OCI-M2 (cell line): ENCODE measurements around the gene DMRTC2.
"Not testable (repeated sequence)": the region's sequence is repeated elsewhere in the genome, so short reads cannot be mapped to it uniquely, and the experiment has no call there.

Source experiments
- DNase-seq: peaks from one replicate; lab custom pipeline; 2025; ENCODE audit not compliant: unreplicated experiment; lab: John Stamatoyannopoulos, UW

DMRTC2 gene

DNA sequence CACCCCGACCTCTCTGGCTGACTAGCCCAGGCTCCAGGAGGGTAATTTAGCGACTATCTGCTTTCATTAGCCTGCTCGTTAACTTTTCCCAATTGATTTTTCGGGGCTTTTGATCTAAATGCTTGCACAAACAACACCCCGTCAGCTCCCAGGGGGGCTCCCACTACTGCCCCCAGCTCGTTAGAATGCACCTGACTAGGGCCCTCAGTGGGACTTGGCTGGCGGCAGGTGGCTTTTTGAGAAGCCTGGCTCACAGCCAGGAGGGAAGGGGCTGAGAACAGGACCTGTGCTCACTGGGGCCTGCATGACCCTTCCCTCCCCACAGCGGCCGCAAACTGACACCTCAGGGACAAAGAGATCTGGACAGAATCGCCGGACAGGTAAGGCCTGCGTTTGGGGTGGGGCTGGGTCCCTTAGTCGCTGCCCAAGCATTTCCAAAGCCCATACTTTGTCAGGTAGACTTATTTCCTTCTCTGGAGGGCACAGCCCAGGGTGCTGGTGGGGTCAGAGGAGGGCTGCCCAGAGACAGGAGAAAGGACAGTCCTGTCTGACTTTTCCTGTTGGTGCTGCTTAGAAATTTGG lies 24.6 kb downstream of the DMRTC2 start:
- DNase-seq: no peak

DNA sequence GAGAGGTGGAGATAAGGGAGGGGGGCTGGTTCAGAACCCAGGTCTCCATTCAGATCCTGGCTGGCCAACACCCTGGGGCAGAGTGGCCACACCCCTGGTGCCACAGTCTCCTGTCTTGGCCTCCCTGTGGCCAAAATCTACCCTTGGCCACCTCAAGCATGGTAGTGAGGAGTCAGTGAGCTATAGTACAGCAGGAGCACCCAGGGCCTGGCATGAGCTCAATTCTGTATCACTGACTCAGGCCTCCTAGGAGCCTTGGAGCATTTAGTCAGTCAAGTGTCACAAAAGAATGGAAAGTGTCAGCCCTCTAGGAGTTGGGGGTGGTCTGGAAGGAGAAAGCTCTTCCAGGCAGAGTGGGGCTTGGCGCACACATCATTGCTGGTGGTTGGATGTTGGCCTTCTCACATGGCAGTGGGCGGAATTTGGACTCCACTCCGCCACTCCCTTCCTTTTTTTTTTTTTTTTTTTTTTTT lies 25.6 kb downstream of the DMRTC2 start:
- no peak for DNase-seq

DNA sequence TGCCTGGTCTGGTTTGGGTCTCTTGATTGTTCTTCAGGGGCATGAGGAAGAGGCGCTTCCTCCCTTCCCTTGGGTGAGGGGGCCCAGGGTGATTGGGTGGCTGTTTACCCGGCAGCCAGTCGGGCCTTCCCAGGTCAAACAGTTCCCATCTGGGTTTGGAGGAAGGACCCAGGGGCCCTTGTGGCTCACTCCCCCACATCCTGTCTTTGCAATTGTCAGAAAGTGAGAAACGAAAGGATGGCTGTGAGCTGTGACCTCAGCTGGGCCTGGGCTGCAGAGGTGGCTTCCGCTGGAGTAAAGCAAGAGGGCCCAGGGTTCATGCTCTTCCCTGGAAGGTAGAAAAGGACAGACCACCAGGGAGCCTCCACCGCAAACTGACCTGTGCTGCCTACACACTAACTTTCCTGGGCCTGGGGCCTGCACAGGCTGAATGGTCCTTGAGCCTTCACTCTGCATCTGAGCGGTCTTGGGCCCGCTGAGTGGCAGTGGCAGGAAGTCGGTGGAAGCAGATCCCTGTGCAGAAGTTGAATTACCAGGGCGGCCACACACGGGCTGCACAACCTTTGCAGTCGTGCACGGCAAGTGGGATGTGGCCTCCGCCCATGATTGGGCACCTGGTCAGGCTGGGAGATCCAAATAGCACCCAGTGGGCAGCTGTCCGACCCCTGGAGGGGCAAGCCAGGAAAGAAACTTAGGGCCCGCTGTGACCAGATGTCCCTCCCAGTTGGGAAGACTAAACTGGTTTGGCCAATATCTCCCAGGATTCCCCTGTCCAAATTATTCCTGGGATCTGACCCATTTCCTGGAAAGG lies 26.9 kb downstream of the DMRTC2 start:
- no peak for DNase-seq

DNA sequence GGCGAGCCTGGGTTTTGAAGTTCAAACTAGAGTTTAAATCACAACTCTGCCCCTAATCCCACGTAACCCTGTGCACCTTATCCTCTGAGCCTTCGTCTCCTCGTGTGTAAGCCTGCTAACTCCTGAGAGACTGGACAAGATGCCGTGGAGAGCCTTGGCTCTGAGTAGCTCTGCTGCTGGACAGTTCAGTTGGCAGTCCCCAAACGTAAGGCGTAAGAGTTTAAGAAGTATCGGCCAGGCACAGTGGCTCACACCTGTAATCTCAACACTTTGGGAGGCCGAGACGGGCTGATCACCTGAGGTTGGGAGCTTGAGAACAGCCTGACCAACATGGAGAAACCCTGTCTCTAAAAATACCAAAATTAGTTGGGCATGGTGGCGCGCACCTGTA lies 27.5 kb downstream of the DMRTC2 start:
- no peak for DNase-seq

DNA sequence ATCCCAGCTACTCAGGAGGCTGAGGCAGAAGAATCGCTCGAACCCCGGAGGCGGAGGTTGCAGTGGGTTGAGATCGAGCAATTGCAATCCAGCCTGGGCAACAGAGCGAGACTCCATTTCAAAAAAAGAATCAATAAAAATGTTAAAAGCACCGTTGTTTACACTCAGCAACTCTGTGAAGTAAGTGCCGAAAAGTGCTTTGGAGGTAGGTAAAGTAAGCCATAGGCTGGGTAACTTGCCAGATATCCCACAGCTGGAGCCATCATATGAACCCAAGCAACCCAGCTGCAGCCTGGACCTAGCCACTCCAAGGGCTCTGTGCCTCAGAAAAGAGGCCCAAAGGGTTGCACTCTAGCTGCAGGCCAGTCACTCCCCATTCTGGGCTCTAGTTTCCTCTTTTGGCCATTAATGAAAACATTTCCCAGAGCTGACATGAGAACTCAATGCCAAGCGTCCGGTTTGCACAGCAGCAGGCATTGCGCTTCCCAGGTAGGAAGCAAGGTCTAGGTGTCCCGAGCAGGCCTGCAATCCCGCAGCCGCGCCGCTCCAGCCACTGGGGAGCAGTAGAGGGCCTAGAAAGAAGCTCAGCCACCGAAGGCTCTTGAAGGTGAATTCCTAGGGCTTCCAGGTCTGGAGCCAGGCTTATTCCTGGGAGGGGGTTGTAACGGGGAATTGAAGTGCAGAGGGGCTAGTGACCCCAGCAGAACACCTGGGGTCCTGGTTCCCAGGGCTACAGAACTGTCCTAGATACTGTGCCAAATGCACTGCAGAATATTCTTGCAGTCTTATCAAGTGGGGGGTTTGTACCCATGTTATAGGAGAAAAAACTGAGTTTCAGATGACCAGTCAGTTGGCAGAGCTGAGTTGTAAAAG lies 28.2 kb downstream of the DMRTC2 start:
- peak; percentile 64 for DNase-seq

DNA sequence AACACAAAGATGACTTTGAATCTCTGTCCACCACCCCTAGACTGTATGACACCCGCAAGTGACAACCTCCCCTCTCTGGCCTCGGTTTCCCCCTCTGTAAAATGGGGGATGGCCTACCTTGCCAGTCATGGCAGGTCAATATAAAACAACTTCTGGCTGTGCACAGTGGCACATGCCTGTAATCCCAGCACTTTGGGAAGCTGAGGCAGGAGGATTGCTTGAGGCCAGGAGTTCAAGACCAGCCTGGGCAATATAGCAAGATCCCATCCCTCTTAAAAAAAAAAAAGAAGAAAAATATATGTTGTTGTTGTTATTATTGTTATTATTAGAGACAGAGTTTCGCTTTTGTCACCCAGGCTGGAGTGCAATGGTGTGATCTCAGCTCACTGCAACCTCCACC lies 31.1 kb downstream of the DMRTC2 start:
- DNase-seq: not testable (repeated sequence)

DNA sequence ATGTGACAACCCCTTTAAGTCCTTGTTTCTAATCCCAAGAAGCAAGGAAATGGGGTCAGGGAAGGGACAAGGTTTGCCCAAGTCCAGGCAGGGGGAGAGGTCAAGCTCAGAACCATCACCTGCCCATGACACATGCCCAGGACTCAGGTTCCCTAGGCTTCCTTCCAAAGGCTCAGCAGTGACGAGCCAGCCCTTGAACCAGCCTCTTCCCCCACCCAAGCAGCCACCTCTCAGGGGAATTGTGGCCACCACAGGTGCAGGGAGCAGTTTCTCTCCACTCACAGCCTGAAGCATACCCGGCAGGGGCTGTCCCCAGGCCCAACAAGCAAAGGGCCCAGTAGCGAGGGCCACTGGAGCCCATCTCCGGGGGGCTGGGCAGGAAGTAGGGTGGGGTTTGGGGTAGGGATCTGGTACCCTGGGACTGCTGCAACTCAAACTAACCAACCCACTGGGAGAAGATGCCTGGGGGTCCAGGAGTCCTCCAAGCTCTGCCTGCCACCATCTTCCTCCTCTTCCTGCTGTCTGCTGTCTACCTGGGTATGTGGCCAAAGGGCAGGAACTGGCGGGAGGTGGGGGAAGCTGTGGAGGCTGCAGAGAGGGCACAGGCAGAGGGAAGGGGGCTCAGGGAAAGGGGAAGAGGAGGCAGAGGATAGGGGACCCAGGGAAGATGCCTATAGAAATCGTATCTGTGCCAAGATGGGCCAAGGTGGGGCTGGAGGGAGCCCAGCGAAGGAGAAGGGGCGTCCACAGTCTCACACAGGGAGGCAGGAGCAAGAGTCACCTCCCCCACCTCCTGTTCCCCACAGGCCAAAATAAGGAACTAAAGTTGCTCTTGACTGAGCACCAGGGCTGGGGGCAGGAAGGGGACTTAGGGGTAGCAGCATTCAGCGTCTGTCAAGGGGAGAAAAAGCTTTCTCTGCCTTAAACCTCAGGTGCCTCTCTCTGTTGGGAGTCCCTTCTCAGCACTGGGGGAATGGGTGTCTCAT lies 32.3 kb downstream of the DMRTC2 start, which contains the start of gene CD79A:
Gene CD79A (plus strand): TSS at position 433 of the 986 bp plus-strand sequence. CDS start 26 bp downstream, at position 459.
- no peak for DNase-seq

DNA sequence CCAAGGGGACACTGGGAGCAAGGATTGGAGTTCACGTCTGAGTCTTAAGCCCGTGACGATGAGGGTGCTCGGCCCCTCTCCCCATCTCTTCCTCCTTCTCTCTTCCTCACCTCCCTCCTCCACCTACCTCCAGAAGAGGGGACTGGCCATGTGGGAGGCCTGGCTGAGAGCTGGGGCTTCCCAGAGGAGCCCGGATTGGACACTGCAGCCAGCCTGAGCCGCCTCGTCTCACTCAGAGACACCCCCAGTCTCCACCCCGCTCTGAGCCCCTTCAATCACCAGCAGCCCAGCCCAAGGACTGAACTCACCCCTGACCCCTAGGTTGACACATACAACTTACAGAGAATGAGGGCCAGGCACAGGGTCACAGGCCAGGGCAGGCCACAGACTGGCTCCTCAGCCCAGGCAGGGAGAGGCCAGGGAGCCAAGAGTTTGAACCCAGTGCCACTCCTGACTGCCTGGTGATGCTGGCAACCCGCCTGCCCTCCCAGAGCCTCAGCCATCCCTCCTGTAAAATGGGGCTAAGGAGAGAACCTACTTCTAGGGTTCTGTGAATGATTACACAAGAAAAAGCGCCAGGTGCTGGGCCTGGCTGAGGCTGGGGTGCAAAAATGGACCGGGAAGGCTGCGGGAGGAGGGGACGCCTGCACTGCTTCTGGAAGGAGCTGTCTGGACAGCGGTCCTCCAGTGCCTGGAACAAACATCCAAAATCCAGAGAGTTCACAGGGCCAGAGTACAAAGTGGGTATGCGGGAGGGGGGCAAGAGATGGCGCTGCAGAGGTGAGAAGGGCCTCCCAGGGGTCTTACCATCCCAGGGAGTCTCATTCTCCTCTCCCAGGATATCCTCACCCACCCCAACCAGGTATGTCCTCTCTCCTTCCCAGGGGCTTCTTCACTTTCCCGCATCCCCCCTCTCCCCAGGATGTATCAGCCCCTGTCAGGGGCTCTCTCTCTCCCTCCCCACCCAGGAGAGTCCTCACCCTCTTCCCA lies 33.4 kb downstream of the DMRTC2 start:
- DNase-seq: no peak

DNA sequence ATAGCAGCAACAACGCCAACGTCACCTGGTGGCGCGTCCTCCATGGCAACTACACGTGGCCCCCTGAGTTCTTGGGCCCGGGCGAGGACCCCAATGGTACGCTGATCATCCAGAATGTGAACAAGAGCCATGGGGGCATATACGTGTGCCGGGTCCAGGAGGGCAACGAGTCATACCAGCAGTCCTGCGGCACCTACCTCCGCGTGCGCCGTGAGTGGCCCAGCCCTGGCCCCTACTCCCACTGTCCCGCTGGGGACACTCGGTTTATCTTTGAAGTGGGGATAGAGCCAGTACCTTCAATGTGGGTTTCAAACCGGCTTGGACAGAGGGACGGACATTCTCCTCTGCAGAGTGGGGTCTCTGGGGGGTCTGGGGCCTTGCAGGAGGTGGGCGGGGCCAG lies 34.2 kb downstream of the DMRTC2 start:
- DNase-seq: no peak

DNA sequence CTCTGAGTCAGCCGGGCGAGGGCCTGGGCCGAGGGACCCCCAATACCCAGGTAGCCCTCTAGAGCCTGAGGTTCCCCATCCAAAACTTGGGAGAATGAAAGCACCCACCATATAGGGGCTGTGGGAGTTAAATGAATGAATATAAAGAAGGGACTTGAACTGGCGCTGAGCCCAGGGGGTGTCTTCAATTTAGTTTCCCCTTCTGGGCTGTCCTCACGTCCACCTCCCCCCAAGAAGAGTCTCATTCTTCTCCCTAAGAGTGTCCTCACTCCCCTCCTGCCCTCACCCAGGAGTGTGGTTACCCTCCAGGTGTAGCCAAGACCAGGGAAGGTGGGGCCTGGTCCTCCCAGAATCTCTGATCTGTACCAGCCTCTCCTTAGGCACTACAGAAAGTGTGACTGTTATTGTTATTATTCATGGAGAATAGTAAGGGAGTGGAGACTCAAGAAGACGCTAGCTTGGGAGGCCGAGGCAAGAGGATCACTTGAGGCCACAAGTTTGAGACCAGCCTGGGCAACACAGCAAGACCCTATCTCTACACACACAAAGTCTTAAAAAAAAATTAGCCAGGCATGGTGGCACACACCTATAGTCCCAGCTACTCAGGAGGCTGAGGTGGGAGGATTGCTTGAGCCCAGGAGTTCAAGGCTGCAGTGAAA lies 35.0 kb downstream of the DMRTC2 start:
- DNase-seq: no peak

DNA sequence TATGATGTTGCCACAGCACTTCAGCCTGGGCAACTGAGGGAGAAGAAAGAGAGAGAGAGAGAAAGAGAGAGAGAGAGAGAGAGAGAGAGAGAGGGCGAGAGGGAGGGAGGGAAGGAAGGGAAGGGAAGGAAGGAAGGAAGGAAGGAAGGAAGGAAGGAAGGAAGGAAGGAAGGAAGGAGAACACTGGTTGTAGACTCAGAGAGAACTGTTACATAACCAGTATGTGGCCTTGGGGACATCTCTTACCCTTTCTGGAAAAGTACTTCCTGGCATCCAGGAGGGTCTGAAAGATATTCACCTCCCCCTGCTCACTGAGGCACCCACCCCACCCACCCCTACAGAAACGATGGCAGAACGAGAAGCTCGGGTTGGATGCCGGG lies 35.5 kb downstream of the DMRTC2 start:
- DNase-seq: no peak

DNA sequence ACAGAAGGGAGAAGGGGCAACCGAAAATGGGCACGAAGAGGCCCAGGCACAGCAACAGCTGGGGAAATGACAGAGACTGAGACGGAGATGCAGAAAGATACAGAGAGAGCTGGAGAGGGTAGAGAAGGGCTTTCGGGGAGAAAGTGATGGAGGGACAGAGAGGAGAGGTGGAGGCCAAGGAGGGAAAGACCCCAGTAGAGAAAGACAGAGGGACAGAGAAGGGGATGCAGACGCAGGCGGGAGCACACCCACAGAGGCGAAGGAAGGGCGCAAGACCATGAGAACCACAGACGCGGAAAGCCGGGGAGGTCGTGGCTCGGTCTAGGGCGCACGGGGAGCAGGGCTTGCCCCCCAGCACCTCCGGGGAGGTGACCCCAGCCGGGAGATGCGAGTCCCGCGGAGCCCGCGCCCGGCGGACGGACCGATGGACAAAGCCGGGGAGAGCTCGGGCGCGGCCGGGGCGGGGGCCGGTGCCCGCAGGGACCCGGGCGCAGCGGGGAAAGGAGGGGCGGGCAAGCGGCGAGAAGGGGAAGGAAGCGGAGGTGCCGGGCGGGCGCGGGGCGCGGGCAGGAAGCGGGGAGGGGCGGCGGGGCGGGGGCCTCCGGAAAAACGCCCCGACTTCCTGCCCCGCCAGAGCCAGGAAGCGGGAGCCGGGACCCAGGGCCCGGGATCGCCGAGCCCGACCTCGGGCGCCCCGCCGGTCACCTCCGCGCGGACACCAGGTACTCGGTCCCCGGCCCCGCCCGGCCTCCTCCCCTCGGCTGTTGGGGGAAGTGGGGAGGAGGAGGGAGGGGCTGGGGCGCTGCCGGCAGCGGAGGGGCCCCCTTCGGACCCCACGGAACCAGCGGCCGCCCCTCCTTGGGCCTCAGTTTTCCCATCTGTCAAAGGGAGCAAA lies 38.0 kb downstream of the DMRTC2 start, which contains the start of gene ARHGEF1:
Gene ARHGEF1 (plus strand): TSS at position 617 of the 895 bp plus-strand sequence. CDS start 4,899 bp downstream, outside the sequence.
- DNase-seq: no peak

DNA sequence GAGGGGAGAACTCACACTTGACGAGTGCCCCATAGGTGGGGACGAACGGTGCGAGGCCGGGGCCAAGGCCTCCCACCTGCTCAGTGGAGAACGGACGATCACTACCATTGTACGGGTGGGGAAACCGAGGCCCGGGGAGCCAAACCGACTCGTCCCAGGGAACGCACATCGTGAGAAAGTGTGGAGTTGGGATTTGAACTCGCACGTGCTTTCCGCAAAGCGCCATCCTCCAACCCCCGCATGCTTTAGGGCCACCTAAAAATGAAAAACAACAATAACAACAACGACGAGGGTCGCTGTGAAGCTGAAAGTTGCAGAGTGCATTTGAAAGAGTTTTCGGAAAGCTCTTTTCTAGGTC lies 38.6 kb downstream of the DMRTC2 start:
- DNase-seq: no peak

DNA sequence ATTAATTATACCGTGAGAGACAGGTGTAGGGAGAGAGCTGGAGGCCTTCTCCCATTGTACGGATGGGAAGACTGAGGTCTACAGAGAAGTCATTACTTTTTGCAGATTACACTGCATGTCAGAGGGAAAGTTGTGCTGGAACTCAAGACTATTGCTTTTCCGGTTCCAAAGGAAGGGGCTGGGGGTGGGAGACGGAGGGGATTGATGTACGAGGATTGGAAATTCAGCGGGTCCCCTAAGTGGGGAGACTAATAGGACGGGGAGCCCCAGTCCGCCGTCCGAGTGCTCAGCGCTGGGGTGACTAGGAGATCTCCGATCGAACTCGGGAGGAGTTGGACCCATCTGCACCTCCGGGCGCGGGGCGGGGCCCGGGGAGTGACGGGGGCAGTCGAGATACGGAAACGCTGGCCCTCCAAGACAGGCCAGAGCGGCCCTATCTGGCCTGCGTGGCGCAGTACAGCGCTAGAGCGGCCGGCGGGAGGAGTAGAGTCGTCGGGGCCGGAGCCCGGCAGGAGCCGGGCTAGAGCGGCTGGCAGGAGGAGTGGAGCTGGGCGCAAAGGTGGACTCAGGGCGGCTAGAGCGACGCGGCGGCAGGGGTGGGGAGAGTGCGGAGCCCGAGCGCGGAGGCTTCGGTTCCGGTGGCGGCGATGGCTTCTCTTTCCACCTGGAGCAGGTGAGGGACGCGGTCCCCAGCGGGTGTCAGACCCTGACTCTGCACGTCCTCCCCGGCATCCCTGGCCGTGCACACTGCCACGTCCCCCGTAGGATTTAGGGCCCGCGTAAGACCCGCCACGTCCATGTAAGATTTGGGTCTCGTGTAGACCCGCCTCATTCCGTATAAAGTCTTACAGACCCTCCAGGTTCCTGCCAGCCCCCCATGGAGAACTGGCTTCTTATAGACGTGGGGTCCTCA lies 39.2 kb downstream of the DMRTC2 start:
- peak; percentile 65 for DNase-seq

DNA sequence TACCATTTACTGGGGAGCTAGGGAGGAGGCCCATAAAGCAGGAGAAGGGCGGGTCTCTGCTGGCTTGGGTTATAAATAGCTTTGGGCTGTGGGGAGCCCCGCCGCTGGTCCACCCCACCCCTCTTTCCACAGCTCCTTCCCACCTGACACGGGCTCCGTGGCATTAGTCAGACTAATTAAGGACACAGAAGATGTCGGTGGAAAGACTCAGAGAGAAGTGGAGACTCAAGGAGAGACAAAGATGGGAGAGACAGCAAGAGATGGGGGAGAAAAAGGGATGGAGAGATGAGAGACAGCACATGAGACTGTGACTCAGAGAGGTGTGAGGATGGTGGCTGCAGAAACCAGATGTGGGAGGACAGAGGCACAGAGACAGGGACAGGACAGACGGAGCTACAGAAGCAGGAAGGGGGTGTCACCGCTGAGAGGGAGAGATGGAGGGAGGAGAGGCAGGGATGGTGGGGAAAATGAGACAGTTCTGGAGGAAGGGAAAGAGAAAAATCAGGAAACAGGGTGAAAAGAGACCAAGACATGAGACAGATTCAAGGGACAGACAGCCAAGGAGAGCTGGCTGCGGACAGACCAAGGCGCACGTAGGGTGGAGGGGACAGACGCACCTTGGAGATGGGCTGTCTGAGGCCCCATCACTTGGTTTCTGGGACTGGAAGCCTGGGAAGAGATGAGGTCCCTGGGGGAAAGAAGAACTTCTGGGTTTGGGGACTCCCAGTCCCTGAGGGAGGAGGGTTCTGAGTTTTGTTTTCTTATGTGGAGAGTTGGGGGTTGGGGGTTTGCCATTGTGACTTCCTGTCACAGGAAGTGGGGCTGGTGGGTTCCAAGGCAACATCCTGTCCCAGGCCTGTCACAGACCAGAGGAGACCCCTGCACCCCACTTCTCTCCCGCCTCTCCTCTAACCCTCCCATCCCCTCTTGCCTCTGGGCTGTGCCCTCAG lies 42.2 kb downstream of the DMRTC2 start:
- DNase-seq: no peak
